Bone marrow (tissue), 2 donors: ENCODE measurements around the gene NPW.

Experiments used
- DNase-seq, 2 donors: peaks; one replicate each; lab custom pipeline; 2025; lab: John Stamatoyannopoulos, UW

NPW gene

GRCh38 chr16:2053897-2054296, 34.3 kb downstream of the NPW start:
- DNase-seq, result no peak

- no peak for DNase-seq
These were observed 35.1 kb downstream of the NPW start for GRCh38 chr16:2054543-2055245.

GRCh38 chr16:2056077-2056476, 36.5 kb downstream of the NPW start:
- no peak for DNase-seq

- DNase-seq, result no peak
These were observed 37.3 kb downstream of the NPW start for GRCh38 chr16:2056681-2057407.

GRCh38 chr16:2057438-2057837, 37.9 kb downstream of the NPW start:
- no peak for DNase-seq

- DNase-seq, result no peak
These were observed 38.8 kb downstream of the NPW start for GRCh38 chr16:2058420-2058819.

- DNase-seq, result no peak
These were observed 39.3 kb downstream of the NPW start for GRCh38 chr16:2058872-2059271.

GRCh38 chr16:2060346-2060745, 40.8 kb downstream of the NPW start:
- no peak for DNase-seq

GRCh38 chr16:2061023-2061422, 41.4 kb downstream of the NPW start:
- DNase-seq, result no peak

GRCh38 chr16:2061526-2061925, 41.9 kb downstream of the NPW start:
- no peak for DNase-seq

GRCh38 chr16:2062801-2063200, 43.2 kb downstream of the NPW start:
- no peak for DNase-seq

GRCh38 chr16:2063861-2064260, 44.3 kb downstream of the NPW start:
- no peak for DNase-seq

- DNase-seq, result no peak
These were observed 44.9 kb downstream of the NPW start for GRCh38 chr16:2064368-2064945.

GRCh38 chr16:2066139-2066538, 46.6 kb downstream of the NPW start:
- no peak for DNase-seq
